Prostate gland (tissue), 2 donors: ENCODE results near the gene LTN1. TPM values are rescaled to one million over a fixed set of nuclear protein-coding genes. Genes with fewer than 3 reads are reported as not detected.
"Not testable (repeated sequence)": the region's sequence is repeated elsewhere in the genome, so short reads cannot be mapped to it uniquely, and the experiment has no call there.

Experiments
- DNase-seq: peaks from one replicate; pipeline ENCODE4 v3.0.0-alpha.2; 2019; ENCODE audit warnings: low spot score
- H3K27ac ChIP-seq, 2 donors: fragments of 200-600 bp; sonication (generic); 2 replicates each; pipeline ENCODE4 v1.5.1; 2017 to 2019
- H3K27me3 ChIP-seq: fragments of 200-600 bp; sonication (generic); replicated peaks from 2 replicates; pipeline ENCODE4 v1.5.1; 2019; ENCODE audit not compliant: insufficient read depth
- H3K36me3 ChIP-seq, 2 donors: fragments of 200-600 bp; sonication (generic); 1 replicate in 1 of 2; 2 replicates in 1 of 2; pipeline versions ENCODE4 v1.5.1 to v1.8.1; 2017 to 2019
- H3K4me1 ChIP-seq: fragments of 200-600 bp; sonication (generic); replicated peaks from 2 replicates; pipeline ENCODE4 v1.5.1; 2019
- H3K4me3 ChIP-seq, 2 donors: fragments of 200-600 bp; sonication (generic); 2 replicates each; pipeline ENCODE4 v1.5.1; 2017 to 2019
- H3K9me3 ChIP-seq: fragments of 200-600 bp; sonication (generic); 2 replicates; pipeline ENCODE4 v1.5.1; 2017
- CTCF ChIP-seq, 4 experiments: fragments of 200-600 bp in 2 of 4; fragments of 450-650 bp in 2 of 4; sonication (generic) in 2 of 4; IDR thresholded peaks; 1 replicate in 3 of 4; 2 replicates in 1 of 4; pipeline ENCODE4 v1.5.1; 2016 to 2019; ENCODE audit warnings: antibody characterized with exemption in 4 of 4, mild to moderate bottlenecking in 2 of 4, moderate library complexity in 2 of 4
- POLR2A ChIP-seq: fragments of 450-650 bp; IDR thresholded peaks from one replicate; pipeline ENCODE4 v1.6.1; 2016; ENCODE audit warnings: antibody characterized with exemption, mild to moderate bottlenecking
- POLR2AphosphoS5 ChIP-seq: sonication (generic); formaldehyde crosslinking; IDR thresholded peaks from one replicate; pipeline ENCODE4 v1.6.1; 2017; ENCODE audit warnings: antibody characterized with exemption
- WGBS: methylation state at CpG from one replicate; pipeline ENCODE4 v1.1.5; 2018; 5-methylcytosine and 5-hydroxymethylcytosine counted together
- intact Hi-C: fragments of 100-400 bp; cut with DNase I; formaldehyde crosslinking; loops from one replicate; pipeline ENCODE4 v1.14.2; 2022
- total RNA-seq, 2 donors: library from RNA; depleted of rRNA; stranded (reverse); fragments of >200 nt; gene quantifications; one replicate each; pipeline ENCODE4 v1.1.0, GENCODE V29; 2016

LTN1 gene
- total RNA-seq, 2 donors from 2014 or later = 24.6 to 29.5 TPM

GRCh38 chr21:29005696-29006095 lies 13.0 kb upstream of the LTN1 start:
- Histone ChIP-seq H3K27me3 (no peaks in the 10 kb centered on the region), H3K9me3 (no peaks in the 10 kb centered on the region), H3K4me3 (no peak overlapping the region), H3K4me1 (no peaks in the 10 kb centered on the region), H3K27ac (no peak overlapping the region), H3K36me3 (no peaks in the 10 kb centered on the region)
- DNase-seq = no peak
- 94% methylated on average over 6 of the region's 6 CpGs for WGBS
- intact Hi-C loops = no loop called here
- TF ChIP-seq POLR2AphosphoS5 (no peak), POLR2A (no peak), CTCF (IDR thresholded peaks at IDR 0.05) (no peak)

DNA sequence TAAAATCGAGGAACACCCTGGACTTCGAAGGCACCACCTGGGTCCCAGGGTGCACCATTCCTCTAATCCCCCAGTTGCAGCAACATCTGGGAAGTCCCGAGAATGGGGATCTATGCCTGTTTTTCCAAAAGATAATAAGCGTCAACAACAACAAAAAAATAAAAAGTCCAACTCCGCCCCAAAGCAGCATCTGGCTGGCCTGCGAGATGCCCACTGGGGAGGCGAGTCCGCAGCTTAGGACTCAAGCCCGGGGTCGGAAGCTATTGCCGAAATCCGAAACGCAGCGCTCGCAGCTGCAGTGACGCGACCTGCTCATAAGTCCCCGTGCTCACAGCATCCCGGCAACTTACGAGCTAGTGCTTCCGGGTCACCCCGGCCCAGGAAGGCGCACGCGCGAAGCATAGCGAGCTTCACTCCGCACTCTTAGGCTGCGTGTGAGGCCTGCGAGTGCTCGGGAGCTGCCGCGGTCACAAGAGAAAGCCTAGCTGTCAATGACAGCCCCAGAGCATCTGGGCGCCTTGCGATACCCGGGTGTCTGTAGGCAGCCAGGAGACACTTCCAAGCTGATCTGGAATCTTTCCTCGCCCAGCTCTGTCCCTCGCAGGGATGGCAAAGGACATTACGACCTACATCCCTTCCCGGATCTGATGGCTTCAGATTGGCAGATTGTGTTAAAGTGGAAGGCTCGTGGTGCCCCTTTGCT lies 9.9 kb upstream of the LTN1 start:
- H3K27me3 ChIP-seq = no peaks in the 10 kb centered on the region
- no peaks in the 10 kb centered on the region for H3K9me3 ChIP-seq
- peak; percentile 88 for DNase-seq
- peak overlapping the region; percentile 82 to 89 for H3K27ac ChIP-seq
- TF ChIP-seq POLR2AphosphoS5 (peak; percentile 97), CTCF (IDR thresholded peaks at IDR 0.05) (no peak), POLR2A (peak; percentile 85)
- H3K36me3 ChIP-seq = no peaks in the 10 kb centered on the region
- no peaks in the 10 kb centered on the region for H3K4me1 ChIP-seq
- WGBS = 1% methylated on average over 40 of the region's 41 CpGs
- H3K4me3 ChIP-seq = peak overlapping the region; percentile 32 to 50
- intact Hi-C loops = no loop called here

DNA sequence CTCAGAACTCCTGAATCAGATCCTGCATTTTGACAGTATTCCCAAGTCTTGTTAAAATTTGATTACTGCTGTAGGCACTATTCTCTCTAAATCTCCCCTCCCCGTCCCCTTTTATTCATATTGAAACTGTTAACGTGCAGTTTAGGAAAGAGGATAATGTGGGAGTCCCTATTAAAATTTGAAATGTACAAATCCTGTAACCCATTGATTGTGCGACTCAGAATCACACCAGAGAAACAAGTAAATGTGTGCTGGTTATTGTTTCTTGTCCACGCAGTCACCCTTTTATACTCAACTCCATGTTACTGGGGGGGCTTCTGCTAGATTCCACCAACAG lies 584 bp upstream of the LTN1 start:
- Histone ChIP-seq H3K27me3 (no peaks in the 10 kb centered on the region), H3K27ac (peak overlapping the region; percentile 75 to 89), H3K4me3 (peak overlapping the region; percentile 56 to 75), H3K4me1 (no peaks in the 10 kb centered on the region), H3K36me3 (no peaks in the 10 kb centered on the region), H3K9me3 (no peaks in the 10 kb centered on the region)
- 42% methylated on average over 4 of the region's 4 CpGs for WGBS
- TF ChIP-seq CTCF (IDR thresholded peaks at IDR 0.05) (no peak), POLR2AphosphoS5 (no peak), POLR2A (no peak)
- no peak for DNase-seq
- intact Hi-C loops = loop anchor here (2.0 kb wide), 1 partner anchor 32 kb away; the partner anchor contains the start of gene USP16

DNA sequence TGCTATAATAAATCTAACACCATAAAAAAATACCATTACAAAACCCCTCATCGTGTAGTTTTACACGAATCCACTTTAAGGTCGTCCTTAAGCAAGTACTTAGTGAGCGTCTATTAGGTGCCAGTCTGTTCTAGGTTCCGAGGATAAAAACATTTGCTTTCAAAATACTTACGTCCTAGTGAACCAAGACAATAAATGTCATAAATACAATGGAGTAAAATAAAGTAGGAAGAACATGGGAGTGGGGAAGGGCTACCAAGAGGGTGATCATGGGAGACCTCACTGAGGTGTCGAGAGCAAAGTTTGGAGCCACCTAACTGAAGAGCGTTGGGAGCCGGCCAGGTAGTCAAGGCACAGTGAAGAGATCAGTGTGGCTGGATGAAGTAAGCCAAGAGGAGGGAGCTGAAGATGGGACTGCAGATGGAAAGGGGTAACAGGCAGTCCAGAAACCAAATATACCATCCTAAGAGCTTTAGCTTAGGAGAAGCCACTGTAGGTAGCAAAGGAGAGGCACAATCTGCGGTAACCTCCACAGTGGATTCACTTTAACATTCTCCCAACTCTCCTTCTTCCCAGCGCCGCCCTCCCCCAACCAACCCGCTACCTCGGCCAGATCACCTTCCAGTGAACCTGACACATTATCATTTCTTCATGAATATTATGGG lies 684 bp downstream of the LTN1 start:
- intact Hi-C loops = loop anchor here (2.0 kb wide), 1 partner anchor 33 kb away; the partner anchor contains the start of gene USP16
- DNase-seq = peak; percentile 10
- WGBS = 3% methylated on average over 14 of the region's 14 CpGs

DNA sequence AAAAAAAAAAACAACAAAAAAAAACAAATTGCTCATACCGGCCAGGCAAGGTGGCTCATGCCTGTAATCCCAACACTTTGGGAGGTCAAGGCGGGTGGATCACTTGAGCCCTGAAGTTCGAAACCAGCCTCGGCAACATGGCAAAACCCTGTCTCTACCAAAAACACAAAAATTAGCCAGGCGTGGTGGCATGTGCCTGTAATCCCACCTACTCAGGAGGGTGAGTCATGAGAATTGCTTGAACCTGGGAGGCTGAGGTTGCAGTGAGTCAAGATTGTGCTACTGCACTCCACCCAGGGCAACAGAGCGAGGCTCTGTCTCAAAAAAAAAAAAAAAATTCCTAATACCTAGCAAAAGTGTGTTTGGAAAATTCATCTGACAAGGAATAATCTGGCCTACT lies 4.5 kb downstream of the LTN1 start:
- WGBS = 97% methylated on average over 6 of the region's 6 CpGs
- H3K4me1 ChIP-seq, H3K36me3 ChIP-seq, H3K27ac ChIP-seq, intact Hi-C loops, H3K9me3 ChIP-seq, H3K4me3 ChIP-seq, H3K27me3 ChIP-seq, DNase-seq: not testable (repeated sequence)

More for the DNA sequence above, 684 bp downstream of the LTN1 start:
- Histone ChIP-seq H3K9me3 (no peaks in the 10 kb centered on the region), H3K27me3 (no peaks in the 10 kb centered on the region), H3K4me1 (no peaks in the 10 kb centered on the region), H3K27ac (peak overlapping the region; percentile 75 to 89), H3K4me3 (peak overlapping the region; percentile 56 to 75), H3K36me3 (no peaks in the 10 kb centered on the region)
- TF ChIP-seq POLR2AphosphoS5 = no peak
- TF ChIP-seq POLR2A = no peak
- no peak for TF ChIP-seq CTCF (IDR thresholded peaks at IDR 0.05)
